B cell (primary cell): ENCODE measurements around the gene RNF207. TPM values are rescaled to one million over a fixed set of nuclear protein-coding genes. Genes with fewer than 3 reads are reported as not detected.
A peak's percentile ranks its signal among the peaks of the same experiment; 100 is the strongest.

Source experiments
- ATAC-seq: fragments of 200-7000 bp; cut with Tn5 transposase; one replicate; pipeline ENCODE4 v1.10.0; 2021; ENCODE audit warnings: low read depth, mild to moderate bottlenecking, moderate number of reproducible peaks, moderate library complexity
- CTCF ChIA-PET: fragments of 350-600 bp; sonication (Branson Sonifier 250); formaldehyde crosslinking; loops from one replicate; lab custom pipeline; 2021; ENCODE audit warnings: antibody characterized with exemption, inconsistent platforms; lab: Charles Lee
- POLR2A ChIA-PET: fragments of 350-600 bp; sonication (Branson Sonifier 250); formaldehyde crosslinking; loops from one replicate; lab custom pipeline; 2021; ENCODE audit warnings: antibody characterized with exemption; lab: Charles Lee
- DNase-seq: peaks from one replicate; pipeline ENCODE4 v3.0.0; 2013
- H2AFZ ChIP-seq: 2 replicates; pipeline ENCODE4 v1.6.1; 2012; ENCODE audit warnings: mild to moderate bottlenecking, low read depth, low read length; ENCODE audit not compliant: insufficient read depth, poor library complexity, severe bottlenecking
- H3K27ac ChIP-seq, 2 donors: 1 replicate in 1 of 2; 2 replicates in 1 of 2; pipeline ENCODE4 v1.5.1; 2012 to 2013; ENCODE audit warnings: low read length in 2 of 2, mild to moderate bottlenecking in 2 of 2, moderate library complexity in 1 of 2
- H3K27me3 ChIP-seq, 4 experiments: fragments of 200-600 bp in 1 of 4; sonication (generic) in 1 of 4; replicated peaks in 1 of 4; 1 replicate in 2 of 4; 2 replicates in 2 of 4; pipeline versions ENCODE4 v1.6.1 to v1.7.0; 2013 to 2016; ENCODE audit warnings: low read length in 3 of 4, mild to moderate bottlenecking in 2 of 4, mixed read lengths in 1 of 4, moderate library complexity in 1 of 4; ENCODE audit not compliant: insufficient read depth in 4 of 4, control insufficient read depth in 3 of 4; ENCODE audit errors: control extremely low read depth in 1 of 4
- H3K36me3 ChIP-seq, 2 experiments: replicated peaks in 1 of 2; 1 replicate in 1 of 2; 2 replicates in 1 of 2; pipeline versions ENCODE4 v1.6.1 to v1.7.1; 2013; ENCODE audit warnings: low read length in 1 of 2; ENCODE audit not compliant: insufficient read depth in 2 of 2, control insufficient read depth in 1 of 2; ENCODE audit errors: control extremely low read depth in 1 of 2, extremely low read depth in 1 of 2
- H3K4me1 ChIP-seq, 2 donors: fragments of 200-600 bp in 1 of 2; sonication (generic) in 1 of 2; 1 replicate in 1 of 2; 2 replicates in 1 of 2; pipeline versions ENCODE4 v1.5.1 to v1.6.1; 2013 to 2017; ENCODE audit warnings: low read length in 2 of 2; ENCODE audit not compliant: control insufficient read depth in 2 of 2, insufficient read depth in 2 of 2
- H3K4me2 ChIP-seq: replicated peaks from 2 replicates; pipeline ENCODE3; 2012; ENCODE audit warnings: mild to moderate bottlenecking, low read depth, low read length; ENCODE audit not compliant: poor library complexity, severe bottlenecking
- H3K4me3 ChIP-seq, 5 experiments: fragments of 200-600 bp in 1 of 5; sonication (generic) in 1 of 5; 1 replicate in 3 of 5; 2 replicates in 2 of 5; pipeline versions ENCODE4 v1.5.1 to v1.7.0; 2011 to 2016; ENCODE audit warnings: low read length in 4 of 5, mild to moderate bottlenecking in 4 of 5, low read depth in 2 of 5, control low read depth in 1 of 5, moderate library complexity in 1 of 5; ENCODE audit not compliant: insufficient read depth in 1 of 5; ENCODE audit errors: control extremely low read depth in 1 of 5, extremely low read depth in 1 of 5
- H3K79me2 ChIP-seq: fragments of 200-600 bp; sonication (generic); one replicate; pipeline ENCODE4 v1.6.0; 2016; ENCODE audit warnings: low read length; ENCODE audit not compliant: control insufficient read depth, insufficient read depth
- H3K9ac ChIP-seq: fragments of 200-600 bp; sonication (generic); 2 replicates; pipeline ENCODE4 v1.6.1; 2017; ENCODE audit warnings: mild to moderate bottlenecking, low read length, moderate library complexity
- H3K9me3 ChIP-seq, 3 donors: one replicate each; pipeline versions ENCODE4 v1.6.1 to v1.7.1; 2013; ENCODE audit warnings: low read length in 2 of 3; ENCODE audit not compliant: control insufficient read depth in 2 of 3, insufficient read depth in 1 of 3; ENCODE audit errors: control extremely low read depth in 1 of 3
- H4K20me1 ChIP-seq: 2 replicates; pipeline ENCODE4 v1.6.0; 2012; ENCODE audit warnings: mild to moderate bottlenecking, low read length; ENCODE audit not compliant: insufficient read depth, control insufficient read depth, poor library complexity, severe bottlenecking
- H3K27ac Mint-ChIP-seq: one replicate; pipeline ENCODE4 v1.8.0; 2021; ENCODE audit warnings: mixed read lengths
- H3K27me3 Mint-ChIP-seq: one replicate; pipeline ENCODE4 v1.8.0; 2021; ENCODE audit warnings: mixed read lengths
- H3K4me1 Mint-ChIP-seq: one replicate; pipeline ENCODE4 v1.8.0; 2021; ENCODE audit warnings: mixed read lengths
- H3K4me3 Mint-ChIP-seq: one replicate; pipeline ENCODE4 v1.8.0; 2021; ENCODE audit warnings: mixed read lengths
- H3K9me3 Mint-ChIP-seq: one replicate; pipeline ENCODE4 v1.8.0; 2022; ENCODE audit warnings: mixed read lengths; ENCODE audit not compliant: insufficient read depth
- CTCF ChIP-seq: fragments of 200-600 bp; IDR thresholded peaks from one replicate; pipeline ENCODE4 v1.8.0; 2022; ENCODE audit warnings: antibody characterized with exemption, mild to moderate bottlenecking
- EZH2 ChIP-seq: IDR thresholded peaks from 2 replicates; pipeline ENCODE4 v1.6.1; 2012; ENCODE audit warnings: borderline replicate concordance, low read depth, mild to moderate bottlenecking, moderate library complexity, low read length; ENCODE audit not compliant: insufficient read depth, poor library complexity, severe bottlenecking
- WGBS: methylation state at CpG from one replicate; pipeline ENCODE4 v1.1.5; 2013; ENCODE audit warnings: missing lambda C conversion rate; ENCODE audit not compliant: insufficient coverage; 5-methylcytosine and 5-hydroxymethylcytosine counted together
- intact Hi-C: fragments of 100-400 bp; cut with micrococcal nuclease; formaldehyde crosslinking; loops from one replicate; pipeline ENCODE4 v1.10.0; 2022
- polyA plus RNA-seq: library from polyadenylated mRNA; depleted of rRNA; stranded (reverse); fragments of >200 nt; gene quantifications from 2 replicates; pipeline ENCODE4 v1.2.3, GENCODE V29; 2012
- total RNA-seq, 2 donors: library from RNA; stranded (reverse); fragments of 120-200 nt in 1 of 2; gene quantifications; 1 replicate in 1 of 2; 2 replicates in 1 of 2; pipeline versions ENCODE4 v1.2.3 to v1.2.4, GENCODE V29; 2013 to 2022

The RNF207 gene
- total and polyA plus RNA-seq, 2 donors (not counting 1 experiment from before 2014, with no cell fraction given) = 1.5 to 6.8 TPM

- ChIA-PET POLR2A (no interaction called here), CTCF (interaction anchor here (1.0 to 1.1 kb wide), 2 partner anchors 9 to 15 kb away, joined by 3 to 4 read pairs; partner anchors contain the start of gene RPL22)
- H3K27ac ChIP-seq = no peak overlapping the region
- ATAC-seq (no peak), DNase-seq (no peak)
- Mint-ChIP-seq H3K4me1 (peaks cover 16% of the 10 kb centered on the region), H3K27me3 (peaks cover 15% of the 10 kb centered on the region), H3K9me3 (no peaks in the 10 kb centered on the region), H3K4me3 (no peak overlapping the region), H3K27ac (no peak overlapping the region)
- peaks cover 0 to 14% (median 5%) of the 10 kb centered on the region in 4 experiments for H3K27me3 ChIP-seq
- H3K4me3 ChIP-seq = no peak overlapping the region
- no peak overlapping the region for H2AFZ ChIP-seq
- H3K4me2 ChIP-seq = no peak overlapping the region
- peaks cover 40% of the 10 kb centered on the region for H4K20me1 ChIP-seq
- 81% methylated on average over 3 of the region's 3 CpGs for WGBS
- H3K36me3 ChIP-seq = peaks cover 8 to 40% of the 10 kb centered on the region in 2 experiments
- TF ChIP-seq EZH2 (no peak), CTCF (no peak)
- intact Hi-C loops = no loop called here
- H3K9ac ChIP-seq = no peak overlapping the region
- H3K79me2 ChIP-seq = peaks cover 5% of the 10 kb centered on the region
- no peaks in the 10 kb centered on the region for H3K9me3 ChIP-seq
- H3K4me1 ChIP-seq = peaks cover 9 to 13% of the 10 kb centered on the region in 2 donors
Observed at GRCh38 chr1:6185151-6185550, 20.8 kb upstream of the RNF207 start.

GRCh38 chr1:6185635-6186382, 20.1 kb upstream of the RNF207 start:
- Histone ChIP-seq H3K4me3 (no peak overlapping the region), H3K36me3 (peaks cover 9 to 47% of the 10 kb centered on the region in 2 experiments), H3K79me2 (peaks cover 8% of the 10 kb centered on the region), H3K4me1 (peaks cover 5 to 9% of the 10 kb centered on the region in 2 donors), H3K9ac (no peak overlapping the region), H4K20me1 (peaks cover 46% of the 10 kb centered on the region), H3K4me2 (no peak overlapping the region), H3K9me3 (no peaks in the 10 kb centered on the region), H2AFZ (no peak overlapping the region), H3K27me3 (peaks cover 0 to 10% (median 4%) of the 10 kb centered on the region in 4 experiments), H3K27ac (no peak overlapping the region)
- 67% methylated on average over 4 of the region's 10 CpGs for WGBS
- H3K4me3 Mint-ChIP-seq = no peak overlapping the region
- peak; percentile 32 for DNase-seq
- H3K9me3 Mint-ChIP-seq = no peaks in the 10 kb centered on the region
- CTCF ChIA-PET = interaction anchor here (1.0 to 1.1 kb wide), 2 partner anchors 8 to 14 kb away, joined by 3 to 4 read pairs; partner anchors contain the start of gene RPL22
- H3K27ac Mint-ChIP-seq = no peak overlapping the region
- H3K4me1 Mint-ChIP-seq = peaks cover 13% of the 10 kb centered on the region
- POLR2A ChIA-PET = no interaction called here
- peaks cover 11% of the 10 kb centered on the region for H3K27me3 Mint-ChIP-seq
- TF ChIP-seq CTCF (peak; percentile 53), EZH2 (no peak)
- intact Hi-C loops = no loop called here
- ATAC-seq = no peak
